ENCODE results near the gene KYAT1. TPM values are rescaled to one million over a fixed set of nuclear protein-coding genes. Genes with fewer than 3 reads are reported as not detected.
A peak's percentile ranks its signal among the peaks of the same experiment; 100 is the strongest.

The KYAT1 gene
- total RNA-seq, 1 experiment from 2014 or later, result 34.1 TPM

DNA sequence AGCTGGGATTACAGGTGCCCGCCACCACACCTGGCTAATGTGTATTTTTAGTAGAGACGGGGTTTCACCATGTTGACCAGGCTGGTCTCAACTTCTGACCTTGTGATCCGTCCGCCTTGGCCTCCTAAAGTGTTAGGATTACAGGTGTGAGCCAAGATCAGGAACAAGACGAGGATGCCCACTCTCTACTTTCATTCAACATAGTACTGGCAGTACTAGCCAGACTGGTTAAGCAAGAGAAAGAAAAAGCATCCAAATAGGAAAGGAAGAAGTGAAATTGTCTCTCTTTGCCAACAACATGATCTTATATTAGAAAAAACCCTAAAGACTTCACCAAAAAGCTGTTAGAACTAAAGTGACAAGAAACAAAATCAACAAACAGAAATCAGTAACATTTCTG, 70.9 kb downstream of the KYAT1 start:
- Mint-ChIP-seq H3K9me3 (no peaks in the 10 kb centered on the region), H3K27ac (no peak overlapping the region), H3K27me3 (ENCODE audit: low read depth) (no peaks in the 10 kb centered on the region), H3K4me3 (no peak overlapping the region), H3K36me3 (peaks cover 6% of the 10 kb centered on the region), H3K4me1 (no peaks in the 10 kb centered on the region; the same call in 1 of the 2 replicates)
- DNase-seq (ENCODE audit: low spot score) (no peak), ATAC-seq (no peak)
- CTCF ChIA-PET, result interaction anchor here (0.7 to 2.0 kb wide), 3 partner anchors 8 to 117 kb away, joined by 3 to 13 read pairs (median 9); partner anchors contain the start of gene ENDOG
- TF ChIP-seq CTCF (IDR thresholded peaks at IDR 0.05) (no peak), USF2 (CRISPR knock-in tag; IDR thresholded peaks at IDR 0.05) (no peak), MYBL2 (CRISPR knock-in tag; IDR thresholded peaks at IDR 0.05) (no peak), ZNF219 (CRISPR knock-in tag; IDR thresholded peaks at IDR 0.05; ENCODE audit: borderline replicate concordance) (no peak), OVOL2 (CRISPR knock-in tag; IDR thresholded peaks at IDR 0.05; ENCODE audit: borderline replicate concordance) (no peak), ATF3 (CRISPR knock-in tag; conservative IDR thresholded peaks at IDR 0.05) (no peak), FOXJ3 (CRISPR knock-in tag; IDR thresholded peaks at IDR 0.05; ENCODE audit: borderline replicate concordance) (no peak), AR (CRISPR knock-in tag; IDR thresholded peaks at IDR 0.05) (no peak), NFATC4 (CRISPR knock-in tag; IDR thresholded peaks at IDR 0.05) (no peak), ETV6 (CRISPR knock-in tag; IDR thresholded peaks at IDR 0.05) (no peak), NR3C1 (CRISPR knock-in tag; conservative IDR thresholded peaks at IDR 0.05; ENCODE audit: low read depth) (no peak), IRF2 (CRISPR knock-in tag; IDR thresholded peaks at IDR 0.05; ENCODE audit: borderline replicate concordance, low read depth) (no peak), PRRX2 (CRISPR knock-in tag; IDR thresholded peaks at IDR 0.05) (no peak), NR1H2 (CRISPR knock-in tag; IDR thresholded peaks at IDR 0.05) (no peak)
- TF ChIP-seq, protein P1, sequence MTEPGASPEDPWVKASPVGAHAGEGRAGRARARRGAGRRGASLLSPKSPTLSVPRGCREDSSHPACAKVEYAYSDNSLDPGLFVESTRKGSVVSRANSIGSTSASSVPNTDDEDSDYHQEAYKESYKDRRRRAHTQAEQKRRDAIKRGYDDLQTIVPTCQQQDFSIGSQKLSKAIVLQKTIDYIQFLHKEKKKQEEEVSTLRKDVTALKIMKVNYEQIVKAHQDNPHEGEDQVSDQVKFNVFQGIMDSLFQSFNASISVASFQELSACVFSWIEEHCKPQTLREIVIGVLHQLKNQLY (CRISPR knock-in tag; IDR thresholded peaks at IDR 0.05), result no peak
- POLR2A ChIA-PET, result no interaction called here

- Mint-ChIP-seq H3K36me3 (peaks cover 7% of the 10 kb centered on the region), H3K27ac (peak overlapping the region; percentile 61), H3K4me1 (no peaks in the 10 kb centered on the region; the same call in 1 of the 2 replicates), H3K9me3 (no peaks in the 10 kb centered on the region), H3K27me3 (ENCODE audit: low read depth) (no peaks in the 10 kb centered on the region), H3K4me3 (no peak overlapping the region)
- CTCF ChIA-PET, result interaction anchor here (0.6 to 2.0 kb wide), 5 partner anchors 9 to 218 kb away, joined by 4 to 13 read pairs (median 8); partner anchors contain the start of genes ENDOG and SH3GLB2
- POLR2A ChIA-PET, result interaction anchor here (1.0 kb wide), 1 partner anchor 8 kb away, joined by 5 read pairs; the partner anchor contains the start of gene ENDOG
- TF ChIP-seq HMGA2 (CRISPR knock-in tag; IDR thresholded peaks at IDR 0.05) (no peak), ESRRA (CRISPR knock-in tag; IDR thresholded peaks at IDR 0.05; ENCODE audit: borderline replicate concordance) (peak; percentile 40; the same call in 1 of the 2 replicates)
- ATAC-seq, result peak; percentile 63
- DNase-seq (ENCODE audit: low spot score), result no peak
Measured at GRCh38 chr9:128809831-128810230, 71.9 kb downstream of the KYAT1 start.
